ENCODE results near the gene CCNL2. TPM values are rescaled to one million over a fixed set of nuclear protein-coding genes. Genes with fewer than 3 reads are reported as not detected.

The CCNL2 gene
- total and polyA plus RNA-seq, 7 donors, result 40.2 to 71.8 (median 52.0) TPM

GRCh38 chr1:1337793-1338147 lies 61.4 kb downstream of the CCNL2 start:
- H3K9me3 ChIP-seq, result no peaks in the 10 kb centered on the region
- H3K4me1 ChIP-seq, result peaks cover 18% of the 10 kb centered on the region
- intact Hi-C loops (cut with DNase I), result no loop called here
- no peak overlapping the region for H3K27ac ChIP-seq
- peak in 2 of 4 donors; percentile 24 to 39 for ATAC-seq
- no peak for DNase-seq
- H3K4me3 ChIP-seq, result no peak overlapping the region
- WGBS, 3 donors, result 81 to 95% (median 86%) methylated on average over 10 to 18 of the region's 18 CpGs
- no peaks in the 10 kb centered on the region for H3K27me3 ChIP-seq (ENCODE audit: insufficient read depth in 3 of 3, low read length in 2 of 3)
- TF ChIP-seq, protein P1, sequence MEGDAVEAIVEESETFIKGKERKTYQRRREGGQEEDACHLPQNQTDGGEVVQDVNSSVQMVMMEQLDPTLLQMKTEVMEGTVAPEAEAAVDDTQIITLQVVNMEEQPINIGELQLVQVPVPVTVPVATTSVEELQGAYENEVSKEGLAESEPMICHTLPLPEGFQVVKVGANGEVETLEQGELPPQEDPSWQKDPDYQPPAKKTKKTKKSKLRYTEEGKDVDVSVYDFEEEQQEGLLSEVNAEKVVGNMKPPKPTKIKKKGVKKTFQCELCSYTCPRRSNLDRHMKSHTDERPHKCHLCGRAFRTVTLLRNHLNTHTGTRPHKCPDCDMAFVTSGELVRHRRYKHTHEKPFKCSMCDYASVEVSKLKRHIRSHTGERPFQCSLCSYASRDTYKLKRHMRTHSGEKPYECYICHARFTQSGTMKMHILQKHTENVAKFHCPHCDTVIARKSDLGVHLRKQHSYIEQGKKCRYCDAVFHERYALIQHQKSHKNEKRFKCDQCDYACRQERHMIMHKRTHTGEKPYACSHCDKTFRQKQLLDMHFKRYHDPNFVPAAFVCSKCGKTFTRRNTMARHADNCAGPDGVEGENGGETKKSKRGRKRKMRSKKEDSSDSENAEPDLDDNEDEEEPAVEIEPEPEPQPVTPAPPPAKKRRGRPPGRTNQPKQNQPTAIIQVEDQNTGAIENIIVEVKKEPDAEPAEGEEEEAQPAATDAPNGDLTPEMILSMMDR (IDR thresholded peaks at IDR 0.05), result no peak
- peaks cover 6 to 61% of the 10 kb centered on the region in 2 donors for H3K36me3 ChIP-seq (ENCODE audit: insufficient read depth in 1 of 2, low read depth in 1 of 2)

DNA sequence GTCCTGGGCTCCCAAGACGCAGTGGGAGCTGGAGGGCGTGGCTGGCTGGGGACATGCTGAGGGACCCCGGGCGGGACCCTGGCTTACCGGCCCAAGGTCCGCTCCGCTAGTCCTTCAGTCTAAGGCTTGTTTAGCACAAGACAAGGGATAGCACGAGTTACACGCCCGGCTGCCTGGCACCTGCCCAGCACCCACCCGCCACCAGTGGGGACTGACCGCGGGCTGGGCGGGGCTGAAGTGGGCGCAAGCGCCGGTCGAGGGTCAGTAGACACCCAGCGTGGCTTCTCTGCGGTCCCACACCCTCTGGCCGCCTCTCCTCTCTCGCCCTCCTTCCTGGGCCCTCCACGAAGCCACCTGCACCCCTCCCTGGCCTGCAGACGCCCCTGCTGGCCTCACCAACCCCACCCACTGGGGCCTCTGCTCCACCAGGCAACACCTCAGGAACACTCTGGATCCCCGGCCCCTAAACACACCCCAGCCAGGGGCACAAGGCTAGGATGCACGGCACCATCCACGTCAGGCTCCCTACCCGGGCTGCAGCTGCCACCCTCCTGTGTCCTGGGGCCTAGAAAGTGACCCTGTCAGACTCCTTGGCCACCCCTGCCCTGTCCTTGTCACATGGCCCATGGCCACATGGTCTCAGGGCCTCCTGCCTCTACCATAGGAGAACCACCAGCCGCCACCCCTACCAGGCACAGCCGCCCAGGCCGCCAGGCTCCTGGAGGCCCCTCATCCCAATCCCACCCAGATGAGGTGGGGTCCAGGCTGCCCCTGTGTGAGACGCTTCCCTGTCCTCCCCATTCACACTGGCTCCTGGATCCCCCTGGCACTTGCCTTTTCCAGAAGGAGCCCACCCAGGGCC lies 62.0 kb downstream of the CCNL2 start:
- Histone ChIP-seq H3K4me1 (peaks cover 13% of the 10 kb centered on the region), H3K36me3 (ENCODE audit: insufficient read depth in 1 of 2, low read depth in 1 of 2) (peaks cover 6 to 61% of the 10 kb centered on the region in 2 donors), H3K9me3 (no peaks in the 10 kb centered on the region), H3K27ac (no peak overlapping the region), H3K27me3 (ENCODE audit: insufficient read depth in 3 of 3, low read length in 2 of 3) (no peaks in the 10 kb centered on the region), H3K4me3 (no peak overlapping the region)
- ATAC-seq (no peak), DNase-seq (no peak)
- intact Hi-C loops (cut with DNase I), result no loop called here
- WGBS, 3 donors, result 93 to 95% (median 94%) methylated on average over 31 to 32 of the region's 32 CpGs
- TF ChIP-seq, protein P1 (IDR thresholded peaks at IDR 0.05), result no peak

- no peak overlapping the region for H3K27ac ChIP-seq
- no peak overlapping the region for H3K4me3 ChIP-seq
- intact Hi-C loops (cut with DNase I), result no loop called here
- no peaks in the 10 kb centered on the region for H3K9me3 ChIP-seq
- peaks cover 6 to 57% of the 10 kb centered on the region in 2 donors for H3K36me3 ChIP-seq (ENCODE audit: insufficient read depth in 1 of 2, low read depth in 1 of 2)
- peaks cover 13% of the 10 kb centered on the region for H3K4me1 ChIP-seq
- ATAC-seq (no peak), DNase-seq (no peak)
- no peaks in the 10 kb centered on the region for H3K27me3 ChIP-seq (ENCODE audit: insufficient read depth in 3 of 3, low read length in 2 of 3)
- TF ChIP-seq, protein P1 (IDR thresholded peaks at IDR 0.05), result no peak
- 90 to 92% (median 90%) methylated on average over 18 to 26 of the region's 26 CpGs for WGBS, 3 donors
Observed at GRCh38 chr1:1336446-1336845, 62.7 kb downstream of the CCNL2 start.

GRCh38 chr1:1335792-1336248 lies 63.3 kb downstream of the CCNL2 start:
- Histone ChIP-seq H3K4me1 (peaks cover 19% of the 10 kb centered on the region), H3K36me3 (ENCODE audit: insufficient read depth in 1 of 2, low read depth in 1 of 2) (peaks cover 2 to 52% of the 10 kb centered on the region in 2 donors), H3K4me3 (no peak overlapping the region), H3K27ac (no peak overlapping the region), H3K27me3 (ENCODE audit: insufficient read depth in 3 of 3, low read length in 2 of 3) (no peaks in the 10 kb centered on the region), H3K9me3 (no peaks in the 10 kb centered on the region)
- TF ChIP-seq, protein P1 (IDR thresholded peaks at IDR 0.05), result no peak
- no peak for DNase-seq
- intact Hi-C loops (cut with DNase I), result no loop called here
- WGBS, 3 donors, result 80 to 85% (median 84%) methylated on average over 21 of the region's 21 CpGs
- ATAC-seq, result no peak

Other genes starting within 250 kb of the CCNL2 start
- under 1 TPM in 1 of 4 donors, not detected in 3; 0.27 TPM for gene TTLL10, start 225.5 kb downstream of the CCNL2 start, total RNA-seq
- gene TTLL10, start 225.5 kb downstream of the CCNL2 start, polyA plus RNA-seq, result under 1 TPM; 0.03 to 0.10 (median 0.10) TPM
- gene TNFRSF18, start 192.7 kb downstream of the CCNL2 start, total RNA-seq, result under 1 TPM in 1 of 4 donors, not detected in 3; 0.27 TPM
- gene TNFRSF18, start 192.7 kb downstream of the CCNL2 start, polyA plus RNA-seq, result under 1 TPM; 0.04 to 0.76 (median 0.13) TPM
- gene TNFRSF4, start 185.2 kb downstream of the CCNL2 start, total RNA-seq, result 1 to 10 TPM; 1.4 to 4.6 (median 3.7) TPM
- 1 to 10 TPM; 1.7 to 3.8 (median 2.6) TPM for gene TNFRSF4, start 185.2 kb downstream of the CCNL2 start, polyA plus RNA-seq
- gene SDF4, start 167.3 kb downstream of the CCNL2 start, total RNA-seq, result 100 to 1,000 TPM in 1 of 4 donors, 10 to 100 TPM in 3; 70.6 to 109 (median 82.5) TPM
- 100 to 1,000 TPM in 2 of 3 donors, 10 to 100 TPM in 1; 67.5 to 129 (median 108) TPM for gene SDF4, start 167.3 kb downstream of the CCNL2 start, polyA plus RNA-seq
- 10 to 100 TPM in 3 of 4 donors, 1 to 10 TPM in 1; 8.9 to 13.7 (median 11.1) TPM for gene B3GALT6, start 167.1 kb downstream of the CCNL2 start, total RNA-seq
- 10 to 100 TPM in 2 of 3 donors, 1 to 10 TPM in 1; 7.7 to 30.3 (median 15.6) TPM for gene B3GALT6, start 167.1 kb downstream of the CCNL2 start, polyA plus RNA-seq
- gene C1QTNF12, start 152.6 kb downstream of the CCNL2 start, total RNA-seq, result 1 to 10 TPM in 2 of 4 donors, under 1 TPM in 2; 0.75 to 1.4 (median 1.0) TPM
- gene C1QTNF12, start 152.6 kb downstream of the CCNL2 start, polyA plus RNA-seq, result under 1 TPM; 0.13 to 0.98 (median 0.36) TPM
- 10 to 100 TPM; 36.8 to 48.1 (median 42.4) TPM for gene UBE2J2, start 125.5 kb downstream of the CCNL2 start, total RNA-seq
- 10 to 100 TPM; 44.9 to 80.9 (median 62.3) TPM for gene UBE2J2, start 125.5 kb downstream of the CCNL2 start, polyA plus RNA-seq
- gene SCNN1D, start 118.9 kb downstream of the CCNL2 start, total RNA-seq, result 1 to 10 TPM; 1.4 to 3.5 (median 1.4) TPM
- 1 to 10 TPM in 2 of 3 donors, under 1 TPM in 1; 0.48 to 2.0 (median 1.6) TPM for gene SCNN1D, start 118.9 kb downstream of the CCNL2 start, polyA plus RNA-seq
- gene ACAP3, start 91.4 kb downstream of the CCNL2 start, total RNA-seq, result 10 to 100 TPM; 20.8 to 32.0 (median 26.3) TPM
- 10 to 100 TPM; 14.7 to 23.7 (median 15.5) TPM for gene ACAP3, start 91.4 kb downstream of the CCNL2 start, polyA plus RNA-seq
- gene PUSL1, start 90.7 kb downstream of the CCNL2 start, total RNA-seq, result 1 to 10 TPM; 3.7 to 7.3 (median 5.8) TPM
- 1 to 10 TPM; 7.9 to 9.1 (median 9.0) TPM for gene PUSL1, start 90.7 kb downstream of the CCNL2 start, polyA plus RNA-seq
- 10 to 100 TPM; 55.6 to 80.8 (median 64.0) TPM for gene INTS11, start 74.7 kb downstream of the CCNL2 start, total RNA-seq
- gene INTS11, start 74.7 kb downstream of the CCNL2 start, polyA plus RNA-seq, result 10 to 100 TPM; 71.2 to 72.7 (median 71.8) TPM
- gene CPTP, start 74.5 kb downstream of the CCNL2 start, total RNA-seq, result 10 to 100 TPM; 18.2 to 39.5 (median 23.8) TPM
- 10 to 100 TPM; 31.3 to 38.1 (median 33.4) TPM for gene CPTP, start 74.5 kb downstream of the CCNL2 start, polyA plus RNA-seq
- under 1 TPM in 3 of 4 donors, not detected in 1; 0.06 to 0.10 (median 0.06) TPM for gene TAS1R3, start 68.1 kb downstream of the CCNL2 start, total RNA-seq
- under 1 TPM; 0.08 to 0.25 (median 0.18) TPM for gene TAS1R3, start 68.1 kb downstream of the CCNL2 start, polyA plus RNA-seq
- 100 to 1,000 TPM; 162 to 215 (median 210) TPM for gene DVL1, start 49.9 kb downstream of the CCNL2 start, total RNA-seq
- gene DVL1, start 49.9 kb downstream of the CCNL2 start, polyA plus RNA-seq, result 100 to 1,000 TPM; 183 to 209 (median 206) TPM
- gene MXRA8, start 40.8 kb downstream of the CCNL2 start, total RNA-seq, result 10 to 100 TPM in 3 of 4 donors, 1 to 10 TPM in 1; 7.2 to 24.3 (median 13.5) TPM
- gene MXRA8, start 40.8 kb downstream of the CCNL2 start, polyA plus RNA-seq, result 10 to 100 TPM in 2 of 3 donors, 1 to 10 TPM in 1; 9.8 to 16.9 (median 10.1) TPM
- gene AURKAIP1, start 24.1 kb downstream of the CCNL2 start, total RNA-seq, result 100 to 1,000 TPM; 180 to 194 (median 183) TPM
- 100 to 1,000 TPM; 306 to 534 (median 341) TPM for gene AURKAIP1, start 24.1 kb downstream of the CCNL2 start, polyA plus RNA-seq
- 100 to 1,000 TPM; 114 to 159 (median 143) TPM for gene MRPL20, start 8.0 kb upstream of the CCNL2 start, total RNA-seq
- gene MRPL20, start 8.0 kb upstream of the CCNL2 start, polyA plus RNA-seq, result 100 to 1,000 TPM; 211 to 308 (median 255) TPM
- 1 to 10 TPM in 3 of 4 donors, under 1 TPM in 1; 0.77 to 5.4 (median 3.0) TPM for gene ANKRD65, start 21.9 kb upstream of the CCNL2 start, total RNA-seq
- gene ANKRD65, start 21.9 kb upstream of the CCNL2 start, polyA plus RNA-seq, result 1 to 10 TPM; 1.1 to 2.9 (median 1.6) TPM
- 10 to 100 TPM in 3 of 4 donors, 1 to 10 TPM in 1; 4.5 to 25.3 (median 13.8) TPM for gene VWA1, start 36.4 kb upstream of the CCNL2 start, total RNA-seq
- 1 to 10 TPM; 1.4 to 7.8 (median 4.1) TPM for gene VWA1, start 36.4 kb upstream of the CCNL2 start, polyA plus RNA-seq
- gene ATAD3C, start 50.4 kb upstream of the CCNL2 start, total RNA-seq, result under 1 TPM; 0.47 to 0.99 (median 0.61) TPM
- gene ATAD3C, start 50.4 kb upstream of the CCNL2 start, polyA plus RNA-seq, result under 1 TPM; 0.12 to 0.61 (median 0.13) TPM
- gene ATAD3B, start 72.4 kb upstream of the CCNL2 start, total RNA-seq, result 10 to 100 TPM in 1 of 4 donors, 1 to 10 TPM in 3; 4.6 to 11.8 (median 9.0) TPM
- 10 to 100 TPM in 2 of 3 donors, 1 to 10 TPM in 1; 9.6 to 19.4 (median 12.3) TPM for gene ATAD3B, start 72.4 kb upstream of the CCNL2 start, polyA plus RNA-seq
- 10 to 100 TPM; 20.6 to 33.5 (median 24.1) TPM for gene ATAD3A, start 112.8 kb upstream of the CCNL2 start, total RNA-seq
- 10 to 100 TPM; 35.6 to 48.6 (median 41.4) TPM for gene ATAD3A, start 112.8 kb upstream of the CCNL2 start, polyA plus RNA-seq
- gene TMEM240, start 141.3 kb upstream of the CCNL2 start, total RNA-seq, result 1 to 10 TPM in 3 of 4 donors, under 1 TPM in 1; 0.88 to 1.4 (median 1.2) TPM
- 1 to 10 TPM in 1 of 3 donors, under 1 TPM in 2; 0.55 to 1.8 (median 0.98) TPM for gene TMEM240, start 141.3 kb upstream of the CCNL2 start, polyA plus RNA-seq
- 100 to 1,000 TPM; 130 to 185 (median 167) TPM for gene SSU72, start 175.5 kb upstream of the CCNL2 start, total RNA-seq
- gene SSU72, start 175.5 kb upstream of the CCNL2 start, polyA plus RNA-seq, result 100 to 1,000 TPM; 137 to 207 (median 192) TPM
- under 1 TPM in 3 of 4 donors, not detected in 1; 0.44 to 0.89 (median 0.82) TPM for gene FNDC10, start 200.8 kb upstream of the CCNL2 start, total RNA-seq
- under 1 TPM; 0.15 to 0.96 (median 0.34) TPM for gene FNDC10, start 200.8 kb upstream of the CCNL2 start, polyA plus RNA-seq
- gene MIB2, start 216.2 kb upstream of the CCNL2 start, total RNA-seq, result 100 to 1,000 TPM in 1 of 4 donors, 10 to 100 TPM in 3; 66.5 to 106 (median 75.4) TPM
- gene MIB2, start 216.2 kb upstream of the CCNL2 start, polyA plus RNA-seq, result 10 to 100 TPM; 41.8 to 80.5 (median 78.7) TPM
- gene MMP23B, start 232.8 kb upstream of the CCNL2 start, total RNA-seq, result 1 to 10 TPM in 1 of 4 donors, under 1 TPM in 2, not detected in 1; 0.32 to 1.8 (median 0.64) TPM
- under 1 TPM in 2 of 3 donors, not detected in 1; 0.25 to 0.29 TPM for gene MMP23B, start 232.8 kb upstream of the CCNL2 start, polyA plus RNA-seq